Brain microvascular endothelial cell (primary cell): ENCODE results near the gene ADAR.

Experiments used
- DNase-seq: peaks from one replicate; pipeline ENCODE4 v3.0.0-alpha.2; 2020
- H3K27ac ChIP-seq: fragments of 250-450 bp; sonication (Bioruptor Pico); 2 replicates; pipeline ENCODE4 v1.5.1; 2020; ENCODE audit warnings: mild to moderate bottlenecking, moderate library complexity
- H3K27me3 ChIP-seq: fragments of 250-450 bp; sonication (Bioruptor Pico); replicated peaks from 2 replicates; pipeline ENCODE4 v1.5.1; 2020; ENCODE audit warnings: mild to moderate bottlenecking
- H3K36me3 ChIP-seq: fragments of 250-450 bp; sonication (Bioruptor Pico); replicated peaks from 2 replicates; pipeline ENCODE4 v1.5.1; 2020; ENCODE audit warnings: mild to moderate bottlenecking
- H3K4me3 ChIP-seq: 2 replicates; pipeline ENCODE4 v1.5.1; 2011; ENCODE audit warnings: low read depth, mild to moderate bottlenecking, control low read depth, low read length, moderate library complexity
- CTCF ChIP-seq: IDR thresholded peaks from 2 replicates; pipeline ENCODE4 v1.5.1; 2011; ENCODE audit warnings: low read depth, mild to moderate bottlenecking, moderate library complexity, low read length, control low read depth, inconsistent platforms; ENCODE audit errors: missing control alignments
- in situ Hi-C: cut with HindIII; loops from 2 replicates; pipeline ENCODE4 v1.10.0; 2017; ENCODE audit warnings: low sequenced_read_pairs, low pct_ligation_motif_present

ADAR gene

GRCh38 chr1:154621875-154622274, 13.9 kb upstream of the ADAR start:
- H3K27me3 ChIP-seq = no peaks in the 10 kb centered on the region
- in situ Hi-C loops = no loop called here
- no peak overlapping the region for H3K4me3 ChIP-seq
- TF ChIP-seq CTCF = no peak
- H3K27ac ChIP-seq = no peak overlapping the region
- DNase-seq = no peak
- H3K36me3 ChIP-seq = no peaks in the 10 kb centered on the region

GRCh38 chr1:154620751-154621150, 12.8 kb upstream of the ADAR start:
- Histone ChIP-seq H3K27me3 (no peaks in the 10 kb centered on the region), H3K4me3 (no peak overlapping the region), H3K36me3 (no peaks in the 10 kb centered on the region), H3K27ac (no peak overlapping the region)
- in situ Hi-C loops = no loop called here
- TF ChIP-seq CTCF = no peak
- no peak for DNase-seq

GRCh38 chr1:154619181-154619948, 11.4 kb upstream of the ADAR start:
- H3K36me3 ChIP-seq = no peaks in the 10 kb centered on the region
- DNase-seq = no peak
- H3K27me3 ChIP-seq = no peaks in the 10 kb centered on the region
- TF ChIP-seq CTCF = no peak
- in situ Hi-C loops = no loop called here
- H3K27ac ChIP-seq = no peak overlapping the region
- H3K4me3 ChIP-seq = no peak overlapping the region

GRCh38 chr1:154616659-154617345, 8.8 kb upstream of the ADAR start:
- no peaks in the 10 kb centered on the region for H3K27me3 ChIP-seq
- no peak overlapping the region for H3K4me3 ChIP-seq
- peak; percentile 72 for DNase-seq
- H3K27ac ChIP-seq = peak overlapping the region; percentile 71
- in situ Hi-C loops = no loop called here
- no peak for TF ChIP-seq CTCF
- no peaks in the 10 kb centered on the region for H3K36me3 ChIP-seq

- Histone ChIP-seq H3K27me3 (no peaks in the 10 kb centered on the region), H3K4me3 (no peak overlapping the region), H3K36me3 (no peaks in the 10 kb centered on the region), H3K27ac (no peak overlapping the region)
- in situ Hi-C loops = no loop called here
- no peak for TF ChIP-seq CTCF
- DNase-seq = no peak
These were observed 7.4 kb upstream of the ADAR start for GRCh38 chr1:154615411-154615810.
